DOHH2 (cell line): ENCODE results near the gene FTCDNL1.

Experiments used
- H3F3A ChIP-seq: fragments of 200-600 bp; sonication (generic), shearing (Covaris generic); 2 replicates; pipeline ENCODE4 v1.6.0; 2016; ENCODE audit warnings: antibody characterized with exemption, mild to moderate bottlenecking; ENCODE audit not compliant: control insufficient read depth, insufficient read depth
- H3K27ac ChIP-seq: fragments of 200-600 bp; sonication (generic); 2 replicates; pipeline ENCODE4 v1.5.1; 2014; ENCODE audit warnings: low read depth, mild to moderate bottlenecking, low read length, moderate library complexity
- H3K27me3 ChIP-seq: fragments of 200-600 bp; sonication (generic); 2 replicates; pipeline ENCODE4 v1.6.1; 2014; ENCODE audit warnings: mild to moderate bottlenecking, low read length, mixed read lengths; ENCODE audit not compliant: control insufficient read depth
- H3K36me3 ChIP-seq: fragments of 200-600 bp; sonication (generic); 2 replicates; pipeline ENCODE4 v1.6.1; 2014; ENCODE audit warnings: mild to moderate bottlenecking, low read length, moderate library complexity, mixed read lengths; ENCODE audit not compliant: control insufficient read depth
- H3K4me1 ChIP-seq: fragments of 200-600 bp; sonication (generic); 2 replicates; pipeline ENCODE4 v1.6.1; 2014; ENCODE audit warnings: mild to moderate bottlenecking, low read length, mixed read lengths; ENCODE audit not compliant: control insufficient read depth
- H3K4me2 ChIP-seq: fragments of 200-600 bp; sonication (generic); 2 replicates; pipeline ENCODE4 v1.6.0; 2014; ENCODE audit warnings: mild to moderate bottlenecking, low read length, moderate library complexity
- H3K4me3 ChIP-seq: fragments of 200-600 bp; sonication (generic); 2 replicates; pipeline ENCODE4 v1.5.1; 2014; ENCODE audit warnings: mild to moderate bottlenecking, low read length, mixed read lengths
- H3K79me2 ChIP-seq: fragments of 200-600 bp; sonication (generic); 2 replicates; pipeline ENCODE4 v1.6.1; 2014; ENCODE audit warnings: mild to moderate bottlenecking, low read length, mixed read lengths; ENCODE audit not compliant: control insufficient read depth
- H3K9me2 ChIP-seq: fragments of 200-600 bp; sonication (generic); replicated peaks from 2 replicates; pipeline ENCODE4 v1.6.1; 2014; ENCODE audit warnings: mild to moderate bottlenecking, low read length, mixed read lengths; ENCODE audit not compliant: control insufficient read depth
- H3K9me3 ChIP-seq: fragments of 200-600 bp; sonication (generic); 2 replicates; pipeline ENCODE4 v1.6.1; 2014; ENCODE audit warnings: antibody characterized with exemption, low read length, mixed read lengths; ENCODE audit not compliant: control insufficient read depth, insufficient read depth
- H4K20me1 ChIP-seq: fragments of 200-600 bp; sonication (generic); 2 replicates; pipeline ENCODE4 v1.6.0; 2014; ENCODE audit warnings: low read depth, mild to moderate bottlenecking, antibody characterized with exemption, low read length, moderate library complexity; ENCODE audit not compliant: control insufficient read depth, insufficient read depth
- CTCF ChIP-seq: fragments of 200-600 bp; sonication (generic); IDR thresholded peaks from one replicate; pipeline ENCODE4 v1.5.1; 2014; ENCODE audit warnings: antibody characterized with exemption, mild to moderate bottlenecking, low read depth, low read length; ENCODE audit not compliant: poor library complexity, severe bottlenecking
- EZH2phosphoT487 ChIP-seq: fragments of 200-600 bp; sonication (generic); IDR thresholded peaks from 2 replicates; pipeline ENCODE4 v1.6.1; 2017; ENCODE audit warnings: borderline replicate concordance, mild to moderate bottlenecking, antibody characterized with exemption, low read length, moderate library complexity, mixed read lengths

The FTCDNL1 gene

DNA sequence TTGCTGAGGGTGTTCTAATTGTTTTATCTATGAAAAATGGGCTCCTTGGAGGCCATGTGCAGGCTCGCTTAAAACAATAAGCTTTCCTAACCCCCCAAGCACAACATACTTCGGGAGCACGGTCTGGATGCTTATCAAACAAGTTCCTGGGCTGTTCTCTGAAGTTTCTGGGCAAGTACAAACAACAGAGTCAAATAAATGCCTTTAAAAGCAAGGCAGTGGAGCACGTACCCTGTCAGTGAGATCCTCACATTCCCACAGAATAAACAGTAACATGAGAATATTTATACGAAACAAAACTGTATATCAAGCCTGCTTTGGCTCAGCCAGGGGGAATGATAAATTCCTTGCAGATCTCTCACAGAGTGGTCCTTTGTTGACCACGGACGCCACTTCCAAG is 44.8 kb downstream of the FTCDNL1 start:
- Histone ChIP-seq H3K4me3 (no peak overlapping the region), H3K27me3 (no peaks in the 10 kb centered on the region), H3K9me2 (no peaks in the 10 kb centered on the region), H3K79me2 (no peaks in the 10 kb centered on the region), H4K20me1 (no peaks in the 10 kb centered on the region), H3K9me3 (no peaks in the 10 kb centered on the region), H3K4me2 (no peak overlapping the region), H3K27ac (no peak overlapping the region), H3F3A (no peaks in the 10 kb centered on the region), H3K4me1 (no peaks in the 10 kb centered on the region), H3K36me3 (no peaks in the 10 kb centered on the region)
- TF ChIP-seq CTCF (no peak), EZH2phosphoT487 (no peak)

GRCh38 chr2:199804831-199805230 is 46.2 kb downstream of the FTCDNL1 start:
- no peak overlapping the region for H3K4me2 ChIP-seq
- no peaks in the 10 kb centered on the region for H3K36me3 ChIP-seq
- H4K20me1 ChIP-seq, result no peaks in the 10 kb centered on the region
- no peak overlapping the region for H3K27ac ChIP-seq
- H3K79me2 ChIP-seq, result no peaks in the 10 kb centered on the region
- TF ChIP-seq EZH2phosphoT487, result no peak
- TF ChIP-seq CTCF, result no peak
- no peaks in the 10 kb centered on the region for H3K9me2 ChIP-seq
- H3K4me1 ChIP-seq, result no peaks in the 10 kb centered on the region
- no peak overlapping the region for H3K4me3 ChIP-seq
- no peaks in the 10 kb centered on the region for H3F3A ChIP-seq
- H3K9me3 ChIP-seq, result no peaks in the 10 kb centered on the region
- H3K27me3 ChIP-seq, result no peaks in the 10 kb centered on the region

- no peaks in the 10 kb centered on the region for H3K4me1 ChIP-seq
- H3K4me2 ChIP-seq, result no peak overlapping the region
- no peak overlapping the region for H3K27ac ChIP-seq
- TF ChIP-seq CTCF (no peak), EZH2phosphoT487 (no peak)
- no peaks in the 10 kb centered on the region for H3K9me3 ChIP-seq
- no peaks in the 10 kb centered on the region for H3K9me2 ChIP-seq
- no peaks in the 10 kb centered on the region for H4K20me1 ChIP-seq
- H3K27me3 ChIP-seq, result no peaks in the 10 kb centered on the region
- no peaks in the 10 kb centered on the region for H3K36me3 ChIP-seq
- H3K4me3 ChIP-seq, result no peak overlapping the region
- H3F3A ChIP-seq, result no peaks in the 10 kb centered on the region
- H3K79me2 ChIP-seq, result no peaks in the 10 kb centered on the region
These were observed 52.0 kb downstream of the FTCDNL1 start for GRCh38 chr2:199798831-199799580.
